HG03378 (cell line): ENCODE data around the gene FRAT2.

Experiments used
- ATAC-seq: cut with Tn5 transposase; IDR thresholded peaks from one replicate; pipeline ENCODE4 v1.9.1; 2021; ENCODE audit warnings: mild to moderate bottlenecking, moderate library complexity; ENCODE audit not compliant: unreplicated experiment

The FRAT2 gene

DNA sequence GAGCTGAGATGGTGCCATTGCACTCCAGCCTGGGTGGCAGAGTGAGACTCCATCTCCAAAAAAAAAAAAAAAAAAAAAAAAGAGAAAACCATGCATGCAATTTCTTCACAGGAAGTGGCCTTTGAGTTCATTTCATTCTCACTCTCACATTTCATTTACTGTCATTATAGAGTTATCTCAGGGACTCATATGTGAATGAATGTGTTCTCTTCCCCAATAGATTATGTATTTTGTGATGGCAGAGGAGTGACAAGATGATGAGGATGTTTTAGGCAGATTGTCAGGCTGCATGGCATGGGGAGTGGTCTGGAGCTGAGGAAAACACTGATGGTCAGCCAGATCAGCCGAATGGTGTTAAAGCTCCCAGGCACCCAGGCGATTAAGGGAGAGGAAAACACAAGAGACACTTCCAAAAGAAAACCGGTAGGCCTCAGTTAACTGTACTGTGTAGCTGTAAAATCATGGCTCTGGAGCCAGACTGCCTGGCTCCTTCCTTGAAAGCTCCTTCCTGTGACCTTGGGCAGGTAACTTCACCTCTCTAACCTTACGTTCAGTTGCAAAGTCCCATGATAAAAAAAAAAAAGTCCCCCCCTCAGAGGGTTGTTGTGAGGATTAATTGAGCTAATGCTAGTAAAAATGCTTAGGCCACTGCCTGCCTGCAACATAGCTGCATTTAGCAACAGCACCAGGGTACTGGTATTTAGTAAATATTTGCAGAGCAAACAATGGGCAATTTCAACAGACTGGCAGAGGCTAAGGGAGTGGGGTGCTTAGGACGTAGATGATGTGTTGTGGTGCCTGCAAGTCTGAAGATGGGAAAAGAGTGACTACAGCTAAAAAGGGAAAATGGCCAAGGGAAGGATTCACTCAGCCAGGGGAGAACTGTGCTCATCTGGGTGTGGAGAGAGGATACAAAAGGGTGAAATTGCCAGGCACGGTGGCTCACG lies 6.9 kb downstream of the FRAT2 start:
- no peak for ATAC-seq

DNA sequence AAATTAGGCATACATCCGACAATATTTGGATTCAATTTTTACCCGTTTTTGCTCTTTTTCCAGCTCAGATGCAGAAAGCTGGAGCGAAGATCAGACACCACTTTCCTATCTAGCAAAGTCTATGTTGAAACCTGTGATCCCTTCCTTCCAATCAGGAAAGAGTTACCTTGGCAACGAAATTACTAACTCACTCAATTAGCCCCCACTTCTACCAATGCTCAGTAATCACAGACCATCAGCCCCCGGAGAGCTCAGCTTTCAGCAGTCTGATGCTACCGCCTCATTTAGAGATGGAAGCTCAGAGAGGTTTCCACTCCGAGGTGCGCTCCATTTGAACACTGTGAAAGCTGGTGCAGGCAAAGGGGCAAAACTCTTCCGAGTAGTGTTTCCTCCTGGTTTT lies 8.8 kb downstream of the FRAT2 start:
- no peak for ATAC-seq

GRCh38 chr10:97323501-97323900 lies 11.0 kb downstream of the FRAT2 start:
- no peak for ATAC-seq

- no peak for ATAC-seq
Observed at GRCh38 chr10:97321804-97322190, 12.7 kb downstream of the FRAT2 start.

DNA sequence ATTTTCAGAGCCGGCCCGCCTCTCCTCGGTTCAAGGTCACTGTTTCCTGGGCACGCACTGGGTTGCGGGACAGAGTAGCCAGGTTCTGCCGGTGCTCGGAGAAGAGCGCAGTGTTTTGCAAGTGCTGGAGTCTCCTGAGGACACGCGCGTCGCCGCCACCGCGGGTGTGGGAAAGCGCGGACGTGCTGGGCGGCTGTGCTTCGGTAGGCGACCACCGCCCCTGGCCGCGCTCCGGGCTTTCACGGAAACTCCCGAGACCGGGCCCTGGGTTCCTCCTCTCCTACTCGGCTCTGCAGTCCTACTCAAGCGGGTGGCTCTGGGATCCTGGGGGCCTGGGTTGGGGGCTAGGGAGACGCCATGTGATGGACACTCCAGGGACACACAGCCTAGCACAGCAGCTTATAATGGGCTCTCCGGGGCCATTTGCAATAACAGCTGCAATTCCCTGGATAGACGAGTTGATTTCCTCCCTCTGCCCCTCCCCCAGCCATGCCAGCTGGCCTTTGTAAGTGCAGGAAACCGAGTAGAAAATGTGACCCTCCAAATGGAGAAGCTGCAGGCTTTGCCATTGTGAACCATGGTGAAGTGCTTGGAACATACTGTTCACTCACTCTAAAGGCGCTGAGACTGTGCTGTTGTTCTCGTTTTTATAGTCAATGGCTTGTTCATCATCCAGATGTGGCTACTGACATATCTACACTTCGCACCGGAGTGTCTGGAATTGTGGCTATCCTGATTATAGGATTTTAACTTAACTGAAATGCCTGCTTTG lies 13.3 kb downstream of the FRAT2 start:
- ATAC-seq: no peak

DNA sequence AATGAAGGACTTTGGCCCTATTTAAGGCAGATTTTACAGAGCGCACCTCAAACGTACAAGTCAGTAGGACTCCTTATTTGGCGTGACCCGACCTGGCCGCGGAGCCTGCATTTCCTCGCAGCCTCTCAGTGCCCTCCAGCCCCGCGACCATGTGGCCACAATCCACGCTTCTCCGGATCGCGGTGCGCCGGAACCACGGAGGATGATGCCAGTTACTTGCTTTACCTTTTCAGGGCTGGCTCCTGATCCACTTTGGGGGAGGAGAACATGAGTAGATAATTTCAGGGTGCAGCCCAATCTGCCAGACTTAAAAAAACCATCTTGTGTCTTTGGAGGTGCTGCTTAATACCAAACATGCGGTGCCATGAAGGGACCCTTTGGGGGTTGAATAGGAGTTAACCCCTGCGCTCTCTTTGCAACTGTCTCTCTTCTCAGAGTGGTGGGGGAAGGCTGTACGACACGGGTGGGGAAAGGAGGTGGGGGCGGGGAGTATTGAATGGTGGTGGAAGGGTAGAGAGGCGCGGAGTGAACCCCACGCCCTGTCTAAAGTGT lies 14.0 kb downstream of the FRAT2 start:
- no peak for ATAC-seq

- ATAC-seq: peak; percentile 28
Observed at GRCh38 chr10:97319671-97320479, 14.7 kb downstream of the FRAT2 start.

DNA sequence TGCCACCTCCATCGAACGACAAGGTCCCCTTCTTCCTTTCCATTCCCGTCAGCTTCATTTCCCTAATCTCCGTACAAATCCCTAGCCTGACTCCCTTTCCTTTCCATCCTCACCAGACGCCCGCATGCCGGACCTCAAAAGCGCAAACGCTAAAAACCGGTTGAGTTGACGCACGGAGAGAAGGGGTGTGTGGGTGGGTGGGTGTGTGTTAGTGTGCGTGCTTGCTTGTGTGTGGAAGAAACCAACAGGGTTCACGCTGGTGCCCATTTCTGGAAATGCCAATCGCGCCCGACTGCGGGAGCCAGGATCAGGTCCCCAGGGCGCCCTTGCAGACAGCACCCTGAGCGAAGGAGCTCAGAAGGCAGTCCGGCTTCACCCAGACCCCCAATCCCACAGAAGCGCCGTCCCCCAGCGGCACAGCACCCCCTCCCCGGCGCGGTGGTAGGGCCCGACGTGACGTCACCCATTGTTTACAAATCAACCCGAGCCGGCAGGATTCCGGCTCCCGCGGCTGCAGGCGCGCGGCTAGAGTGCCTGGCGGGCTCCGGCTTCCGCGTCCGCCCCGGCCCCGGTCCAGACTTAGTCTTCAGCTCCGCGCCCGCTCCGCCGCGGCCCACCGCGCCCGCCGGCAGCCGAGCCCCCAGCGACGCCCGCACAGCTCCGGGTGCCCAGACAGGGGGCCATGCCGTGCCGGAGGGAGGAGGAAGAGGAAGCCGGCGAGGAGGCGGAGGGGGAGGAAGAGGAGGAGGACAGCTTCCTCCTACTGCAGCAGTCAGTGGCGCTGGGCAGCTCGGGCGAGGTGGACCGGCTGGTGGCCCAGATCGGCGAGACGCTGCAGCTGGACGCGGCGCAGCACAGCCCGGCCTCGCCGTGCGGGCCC lies 15.5 kb downstream of the FRAT2 start, which contains the start of gene FRAT1:
FRAT1 (plus strand) TSS at position 500 of the 880 bp plus-strand sequence; CDS start at position 683, 183 bp downstream.
- peak; percentile 70 for ATAC-seq

- no peak for ATAC-seq
Observed at GRCh38 chr10:97314671-97315070, 19.9 kb downstream of the FRAT2 start.

DNA sequence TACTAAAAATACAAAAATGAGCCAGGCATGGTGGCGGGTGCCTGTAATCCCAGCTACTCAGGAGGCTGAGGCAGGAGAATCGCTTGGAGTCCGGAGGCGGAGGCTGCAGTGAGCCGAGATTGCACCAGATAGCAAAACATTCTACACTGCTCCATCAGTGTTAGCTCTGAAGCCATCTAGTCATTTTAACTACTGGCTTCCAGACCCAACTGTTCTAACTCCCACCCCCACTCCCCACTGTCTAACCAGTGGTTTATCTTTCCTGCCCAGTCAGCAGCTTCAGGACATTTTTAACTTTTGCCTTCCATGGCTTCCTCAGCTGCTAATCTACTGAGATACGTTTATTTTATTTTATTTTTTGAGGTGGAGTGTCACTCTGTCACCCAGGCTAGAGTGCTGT lies 21.6 kb downstream of the FRAT2 start:
- no peak for ATAC-seq

GRCh38 chr10:97311111-97311626 lies 23.4 kb downstream of the FRAT2 start:
- no peak for ATAC-seq

DNA sequence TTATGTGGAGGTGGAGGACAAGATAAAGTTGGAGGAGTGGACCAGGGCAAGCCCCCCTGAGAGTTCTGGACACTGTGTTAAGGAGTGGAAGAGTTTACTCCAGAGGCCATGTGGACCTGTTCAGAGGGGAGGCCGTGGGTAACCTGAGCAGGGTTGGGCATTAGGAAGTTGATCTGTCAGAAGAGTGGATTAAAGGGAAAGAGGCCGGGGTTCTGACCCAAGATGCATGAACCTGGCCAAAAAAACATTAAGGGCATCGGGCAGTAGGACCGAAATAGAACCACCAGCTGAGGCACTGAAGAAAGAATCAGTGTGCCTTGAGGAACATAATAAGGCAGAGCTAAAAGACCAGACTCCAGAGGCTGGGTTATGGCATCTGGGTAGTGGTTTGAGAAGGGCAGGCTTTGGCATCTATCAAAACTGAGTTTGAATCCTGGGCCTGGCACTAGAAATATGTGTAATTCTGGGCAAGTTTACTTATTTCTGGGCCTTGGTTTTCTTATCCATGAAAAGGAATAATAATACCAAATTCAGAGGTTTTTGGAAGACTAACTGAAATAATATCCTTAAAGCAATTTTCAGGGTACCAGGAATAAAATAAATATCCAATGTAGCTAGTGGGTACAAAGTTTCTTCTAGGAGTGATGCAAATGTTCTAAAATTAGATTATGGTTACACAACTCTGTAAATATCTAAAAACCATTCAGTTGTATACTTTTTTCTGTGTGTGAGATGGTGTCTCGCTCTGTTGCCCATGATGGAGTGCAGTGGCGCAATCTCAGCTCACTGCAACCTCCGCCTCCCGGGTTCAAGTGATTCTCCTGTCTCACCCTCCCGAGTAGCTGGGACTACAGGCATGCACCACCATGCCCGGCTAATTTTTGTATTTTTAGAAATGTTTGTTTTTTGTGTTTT lies 26.4 kb downstream of the FRAT2 start:
- ATAC-seq: no peak

DNA sequence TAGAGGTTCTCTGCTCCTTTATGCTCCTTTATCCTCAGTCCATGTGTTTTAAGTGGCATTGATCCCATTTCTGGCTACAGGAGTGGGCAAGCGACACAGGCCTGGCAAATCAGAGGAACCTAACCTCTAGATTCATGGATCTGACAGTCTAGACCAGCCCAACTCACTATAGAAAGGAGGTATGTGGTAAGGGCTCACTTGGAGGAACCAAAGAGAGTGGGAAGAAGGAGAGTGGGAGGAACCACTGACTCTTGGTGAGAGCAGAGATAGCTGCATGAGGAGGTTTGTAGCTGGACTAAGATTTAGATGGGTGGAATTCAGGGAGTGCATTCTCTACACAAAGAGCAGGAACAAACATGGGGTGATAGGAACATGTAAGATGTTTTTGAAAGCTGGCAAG lies 27.1 kb downstream of the FRAT2 start:
- no peak for ATAC-seq

GRCh38 chr10:97302088-97302791 lies 32.3 kb downstream of the FRAT2 start:
- ATAC-seq: no peak

DNA sequence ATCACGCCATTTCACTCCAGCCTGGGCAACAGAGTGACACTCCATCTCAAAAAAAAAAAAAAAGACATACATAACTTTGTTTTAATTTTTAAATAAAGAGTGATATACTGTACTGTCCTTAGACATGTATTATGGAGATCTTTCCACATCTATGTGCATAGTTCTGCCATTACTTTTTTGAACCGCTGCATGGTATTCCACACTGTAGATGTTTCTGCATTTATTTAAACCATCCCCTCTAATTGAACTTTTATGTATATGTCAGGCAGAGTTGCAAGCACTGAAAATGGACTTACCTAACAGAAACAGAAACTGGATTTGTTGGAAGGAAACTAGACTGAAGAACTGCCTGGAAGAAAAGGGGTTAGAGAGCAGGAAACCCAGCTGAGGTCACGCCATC lies 33.5 kb downstream of the FRAT2 start:
- ATAC-seq: no peak

- ATAC-seq: no peak
Observed at GRCh38 chr10:97298223-97298571, 36.3 kb downstream of the FRAT2 start.

- ATAC-seq: no peak
Observed at GRCh38 chr10:97297556-97298222, 36.8 kb downstream of the FRAT2 start.

DNA sequence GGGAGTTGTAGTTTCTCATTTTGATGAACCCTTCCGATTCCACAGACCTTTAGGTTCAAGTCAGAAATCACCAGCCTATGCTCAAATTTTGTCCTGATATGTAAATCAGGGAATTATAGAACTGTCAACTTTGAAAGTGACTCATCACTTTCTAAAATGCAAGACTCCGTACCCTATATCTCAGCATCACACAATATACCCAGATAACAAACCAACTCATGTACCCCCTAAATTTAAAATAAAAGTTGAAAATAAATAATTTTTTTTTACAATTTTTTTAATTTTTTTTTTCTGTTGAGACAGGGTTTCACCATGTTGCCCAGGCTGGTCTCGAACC lies 41.7 kb downstream of the FRAT2 start:
- ATAC-seq: no peak
